Measurements from ENCODE around the gene ZNF20.
A peak's percentile ranks its signal among the peaks of the same experiment; 100 is the strongest.
"Not testable (repeated sequence)": the region's sequence is repeated elsewhere in the genome, so short reads cannot be mapped to it uniquely, and the experiment has no call there.

The ZNF20 gene

GRCh38 chr19:12140545-12141404 is 625 bp upstream of the ZNF20 start:
- peak overlapping the region; percentile 76; the same call in 1 of the 2 replicates for H3K4me3 ChIP-seq (ENCODE audit: low read length)
- TF ChIP-seq ZNF274 (IDR thresholded peaks at IDR 0.05; ENCODE audit: low read depth, low read length), result no peak

GRCh38 chr19:12139269-12139668 is 881 bp downstream of the ZNF20 start:
- TF ChIP-seq ZNF274 (IDR thresholded peaks at IDR 0.05; ENCODE audit: low read depth, low read length), result no peak
- peak overlapping the region; percentile 76; the same call in 1 of the 2 replicates for H3K4me3 ChIP-seq (ENCODE audit: low read length)

DNA sequence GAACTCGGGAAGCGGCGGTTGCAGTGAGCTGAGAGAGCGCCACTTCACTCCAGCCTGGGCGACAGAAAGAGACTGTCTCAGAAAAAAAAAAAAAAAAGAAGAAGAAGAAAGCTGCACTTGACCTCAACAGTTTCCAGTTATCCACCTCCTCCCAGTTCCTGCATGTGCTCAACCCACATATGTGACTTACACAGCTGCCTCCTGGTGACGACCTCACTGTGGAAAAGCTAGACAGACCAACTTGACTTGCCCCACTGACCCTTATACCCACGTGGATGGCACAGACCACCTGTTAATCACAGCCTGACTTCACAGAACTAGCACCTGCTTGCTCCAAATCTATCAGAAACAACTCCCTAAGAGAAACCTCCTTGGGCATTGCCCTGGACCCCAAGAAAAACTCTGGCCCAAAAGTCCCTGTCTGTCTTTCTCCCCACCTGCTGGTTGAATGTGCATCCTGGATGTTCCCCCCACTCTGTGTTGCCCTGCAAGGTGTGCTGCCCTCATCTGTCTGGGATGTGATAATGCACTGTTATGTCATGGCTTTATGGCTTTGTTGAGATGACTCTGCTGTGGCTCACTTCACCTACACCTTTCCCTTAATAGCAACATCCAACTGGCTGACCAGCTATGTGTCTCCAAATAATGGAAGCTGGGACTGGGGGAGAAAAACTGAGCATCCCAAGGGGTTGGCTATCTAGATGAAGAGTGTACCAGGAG is 2.8 kb downstream of the ZNF20 start:
- no peak overlapping the region for H3K4me3 ChIP-seq (ENCODE audit: low read length)
- TF ChIP-seq ZNF274 (IDR thresholded peaks at IDR 0.05; ENCODE audit: low read depth, low read length), result no peak

DNA sequence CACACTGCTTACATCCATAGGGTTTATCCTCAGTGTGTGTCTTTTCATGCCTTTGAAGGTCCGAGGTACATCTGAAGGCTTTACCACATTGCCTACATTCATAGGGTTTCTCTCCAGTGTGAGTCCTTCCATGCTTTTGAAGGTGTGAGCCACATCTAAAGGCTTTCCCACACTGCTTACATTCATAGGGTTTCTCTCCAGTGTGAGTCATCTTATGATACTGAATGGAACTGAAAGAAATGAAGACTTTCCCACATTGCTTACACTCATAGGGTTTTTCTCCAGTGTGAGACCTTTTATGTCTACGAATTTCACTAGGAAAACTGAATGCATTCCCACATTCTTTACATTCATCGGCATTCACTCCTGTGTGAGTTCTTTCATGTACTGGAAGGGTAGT is 7.1 kb downstream of the ZNF20 start:
- H3K4me3 ChIP-seq (ENCODE audit: low read length), result no peak overlapping the region
- TF ChIP-seq ZNF274 (IDR thresholded peaks at IDR 0.05; ENCODE audit: low read depth, low read length), result peak; percentile 31; the same call in 1 of the 2 replicates

DNA sequence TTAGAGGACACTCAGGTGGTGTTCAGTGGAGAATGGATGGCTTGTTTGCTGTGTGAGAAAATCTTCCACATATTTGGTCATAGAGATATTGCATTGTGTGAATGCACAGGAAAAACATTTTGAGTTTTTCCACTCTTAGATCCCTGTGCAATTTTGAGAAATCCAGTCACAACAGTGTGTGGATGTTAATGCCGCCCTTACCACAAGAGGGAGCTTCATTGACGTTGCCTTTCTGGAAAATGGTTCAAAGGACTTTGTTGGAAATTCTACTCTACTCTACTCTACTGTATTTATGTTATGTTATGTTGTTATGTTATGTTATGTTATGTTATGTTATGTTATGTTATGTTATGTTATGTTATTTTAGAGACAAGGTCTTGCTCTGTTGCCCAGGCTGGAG is 13.4 kb downstream of the ZNF20 start:
- no peak overlapping the region for H3K4me3 ChIP-seq (ENCODE audit: low read length)
- no peak for TF ChIP-seq ZNF274 (IDR thresholded peaks at IDR 0.05; ENCODE audit: low read depth, low read length)

DNA sequence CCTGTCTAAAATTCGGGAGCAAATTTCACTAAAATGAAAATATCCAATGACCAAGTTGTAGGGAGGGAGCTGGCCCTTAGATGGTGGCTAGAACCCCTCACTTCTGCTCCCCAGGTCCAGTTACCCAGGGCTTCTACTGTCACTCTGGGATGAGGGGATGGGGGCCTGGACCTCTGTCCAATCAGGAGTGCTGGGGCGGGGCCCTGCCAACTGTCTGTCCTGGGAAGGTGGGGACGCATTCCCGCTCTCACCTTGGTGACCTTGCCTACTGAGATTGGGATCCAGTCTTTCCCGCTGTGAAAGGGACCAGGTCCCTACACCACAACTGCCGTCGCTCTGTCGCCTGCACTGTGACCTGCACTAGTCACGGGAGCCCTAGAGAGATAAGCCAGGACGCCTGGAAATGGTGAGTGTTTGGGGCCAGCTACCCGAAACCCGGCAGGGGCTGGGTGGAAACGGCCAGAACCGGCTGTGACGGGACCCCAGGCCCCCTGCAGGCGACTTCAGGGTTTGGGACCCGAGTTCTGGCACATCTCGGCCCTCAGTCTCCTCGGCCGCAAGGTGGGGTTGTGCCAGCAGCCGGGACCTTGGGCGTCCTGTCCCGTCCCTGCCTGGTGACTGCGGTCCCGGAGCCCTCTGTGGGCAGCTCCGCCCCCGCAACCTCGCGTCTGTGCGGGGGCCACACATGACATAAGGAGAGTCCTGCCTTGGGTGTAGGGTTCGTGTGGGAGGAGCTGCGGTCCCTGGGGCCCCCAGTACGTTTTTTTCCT is 22.8 kb downstream of the ZNF20 start:
- TF ChIP-seq ZNF274 (IDR thresholded peaks at IDR 0.05; ENCODE audit: low read depth, low read length), result no peak

GRCh38 chr19:12113121-12113520 is 27.0 kb downstream of the ZNF20 start:
- H3K4me3 ChIP-seq (ENCODE audit: low read length), result no peak overlapping the region
- TF ChIP-seq ZNF274 (IDR thresholded peaks at IDR 0.05; ENCODE audit: low read depth, low read length), result no peak

More for the DNA sequence above, 22.8 kb downstream of the ZNF20 start:
- H3K4me3 ChIP-seq (ENCODE audit: low read length), result no peak overlapping the region

GRCh38 chr19:12112701-12113100 is 27.4 kb downstream of the ZNF20 start:
- H3K4me3 ChIP-seq (ENCODE audit: low read length), result no peak overlapping the region
- TF ChIP-seq ZNF274 (IDR thresholded peaks at IDR 0.05; ENCODE audit: low read depth, low read length), result no peak

DNA sequence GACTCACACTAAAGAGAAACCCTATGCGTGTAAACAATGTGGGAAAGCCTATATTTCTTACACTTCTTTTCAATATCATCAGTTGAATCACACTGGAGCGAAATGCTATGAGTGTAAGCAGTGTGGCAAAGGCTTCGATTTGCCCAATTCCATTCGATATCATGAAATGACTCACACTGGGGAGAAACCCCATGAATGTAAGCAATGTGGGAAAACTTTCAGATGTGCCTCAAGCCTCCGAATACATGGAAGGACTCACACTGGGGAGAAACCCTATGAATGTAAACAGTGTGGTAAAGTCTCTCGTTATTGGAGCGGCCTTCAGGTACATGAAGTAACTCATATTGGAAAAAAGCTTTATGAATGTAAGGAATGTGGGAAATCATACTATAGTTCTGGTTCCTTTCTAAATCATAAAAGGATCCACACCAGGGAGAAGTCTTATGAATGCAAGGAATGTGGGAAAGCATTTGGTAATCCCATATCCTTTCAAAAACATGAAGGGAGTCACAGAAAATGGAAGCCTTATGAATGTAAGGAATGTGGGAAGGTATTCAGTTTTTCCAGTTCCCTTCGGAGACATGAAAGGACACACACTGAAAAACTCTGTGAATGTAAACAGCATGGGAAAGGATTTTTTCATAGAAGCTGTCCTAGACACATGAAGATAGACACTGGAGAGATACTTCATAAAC is 28.1 kb downstream of the ZNF20 start:
- TF ChIP-seq ZNF274 (IDR thresholded peaks at IDR 0.05; ENCODE audit: low read depth, low read length), result no peak

DNA sequence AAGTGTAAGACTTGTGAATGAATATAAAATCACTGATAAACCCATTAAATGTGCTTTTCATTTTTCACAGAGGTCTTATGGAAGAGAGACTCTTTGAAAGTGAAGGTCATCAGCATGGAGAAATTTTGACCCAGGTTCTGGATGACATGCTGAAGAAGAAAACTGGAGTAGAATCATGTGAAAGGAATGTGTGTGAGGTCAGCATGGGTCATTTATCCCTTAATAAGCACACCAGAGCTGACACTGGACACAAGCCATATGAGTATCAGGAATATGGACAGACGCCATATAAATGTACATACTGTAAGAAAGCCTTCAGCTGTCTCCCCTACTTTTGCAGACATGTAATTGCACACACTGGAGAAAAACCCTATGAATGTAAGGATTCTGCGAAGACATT is 29.0 kb downstream of the ZNF20 start:
- no peak for TF ChIP-seq ZNF274 (IDR thresholded peaks at IDR 0.05; ENCODE audit: low read depth, low read length)
- no peak overlapping the region for H3K4me3 ChIP-seq (ENCODE audit: low read length)

More for the DNA sequence above, 28.1 kb downstream of the ZNF20 start:
- H3K4me3 ChIP-seq (ENCODE audit: low read length), result no peak overlapping the region

- not testable (repeated sequence) for H3K4me3 ChIP-seq (ENCODE audit: low read length)
Observed at GRCh38 chr19:12103909-12104308, 36.2 kb downstream of the ZNF20 start.

- H3K4me3 ChIP-seq (ENCODE audit: low read length), result no peak overlapping the region
- TF ChIP-seq ZNF274 (IDR thresholded peaks at IDR 0.05; ENCODE audit: low read depth, low read length), result no peak
Observed at GRCh38 chr19:12098040-12098439, 42.1 kb downstream of the ZNF20 start.

DNA sequence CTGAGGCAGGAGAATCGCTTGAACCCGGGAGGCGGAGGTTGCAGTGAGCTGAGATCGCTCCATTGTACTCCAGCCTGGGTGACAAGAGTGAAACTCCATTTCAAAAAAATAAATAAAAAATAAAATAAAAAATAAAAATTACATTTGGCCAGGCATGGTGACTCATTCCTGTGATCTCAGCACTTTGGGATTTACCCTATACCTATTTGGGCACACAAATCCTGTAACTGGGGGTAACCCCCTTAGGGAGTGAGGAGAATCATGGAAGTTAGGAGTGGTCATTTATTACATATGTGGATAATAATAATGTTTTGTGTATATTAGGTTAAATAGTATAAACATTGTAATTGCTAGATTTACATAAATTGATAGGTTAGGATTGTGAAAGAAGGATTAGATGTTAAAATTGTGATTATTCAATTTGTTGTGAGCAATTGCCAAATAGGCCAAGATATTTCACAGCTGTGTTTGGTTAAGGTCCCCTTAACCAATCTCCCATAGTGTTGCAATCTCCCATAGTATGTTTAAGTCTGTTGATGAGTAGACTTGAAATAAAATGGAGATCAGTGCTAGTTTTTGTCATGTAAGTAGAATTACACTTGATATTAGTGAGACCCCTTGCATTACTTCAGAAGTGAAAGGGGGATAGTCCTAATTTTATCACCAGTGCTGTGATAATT is 44.9 kb downstream of the ZNF20 start:
- no peak for TF ChIP-seq ZNF274 (IDR thresholded peaks at IDR 0.05; ENCODE audit: low read depth, low read length)
- H3K4me3 ChIP-seq (ENCODE audit: low read length), result no peak overlapping the region

Measured in GM08714 (cell line).